Keratinocyte (primary cell): ENCODE results near the gene GRK6. TPM values are rescaled to one million over a fixed set of nuclear protein-coding genes. Genes with fewer than 3 reads are reported as not detected.

Experiments
- DNase-seq: peaks from one replicate; pipeline ENCODE4 v3.0.0-alpha.2; 2011; ENCODE audit warnings: low read depth, missing footprints, low spot score
- FAIRE-seq: peaks from 2 replicates; lab custom pipeline; 2011; peaks lifted over from hg19 to GRCh38; lab: Jason Lieb, UNC
- H2AFZ ChIP-seq: 2 replicates; pipeline ENCODE4 v1.6.0; 2012; ENCODE audit warnings: low read length, control low read depth, inconsistent platforms; ENCODE audit not compliant: control insufficient read depth
- H3K27ac ChIP-seq: 2 replicates; pipeline ENCODE4 v1.5.1; 2011; ENCODE audit warnings: low read length; ENCODE audit not compliant: control insufficient read depth, insufficient read depth
- H3K27me3 ChIP-seq: 3 replicates; pipeline ENCODE4 v1.6.0; 2011; ENCODE audit warnings: low read length; ENCODE audit not compliant: control insufficient read depth, insufficient read depth; ENCODE audit errors: extremely low read depth
- H3K36me3 ChIP-seq, 2 experiments: 2 replicates in 1 of 2; 3 replicates in 1 of 2; pipeline ENCODE4 v1.5.1; 2011; ENCODE audit warnings: low read length in 2 of 2, mild to moderate bottlenecking in 1 of 2; ENCODE audit not compliant: control insufficient read depth in 2 of 2, insufficient read depth in 2 of 2; ENCODE audit errors: extremely low read depth in 1 of 2
- H3K4me1 ChIP-seq: 3 replicates; pipeline ENCODE4 v1.5.1; 2011; ENCODE audit warnings: low read length; ENCODE audit not compliant: control insufficient read depth, insufficient read depth; ENCODE audit errors: extremely low read depth
- H3K4me2 ChIP-seq: 3 replicates; pipeline ENCODE4 v1.6.0; 2011; ENCODE audit warnings: low read depth, low read length; ENCODE audit not compliant: control insufficient read depth, insufficient read depth; ENCODE audit errors: extremely low read depth
- H3K4me3 ChIP-seq, 3 experiments: fragments of 200-600 bp in 1 of 3; sonication (generic) in 1 of 3; 2 replicates in 2 of 3; 3 replicates in 1 of 3; pipeline ENCODE4 v1.5.1; 2011 to 2016; ENCODE audit warnings: low read length in 3 of 3, mild to moderate bottlenecking in 3 of 3, control low read depth in 2 of 3, inconsistent platforms in 1 of 3, low read depth in 1 of 3, mixed read lengths in 1 of 3, mixed run types in 1 of 3, moderate library complexity in 1 of 3; ENCODE audit not compliant: control insufficient read depth in 2 of 3, insufficient read depth in 2 of 3; ENCODE audit errors: extremely low read depth in 1 of 3
- H3K79me2 ChIP-seq: 2 replicates; pipeline ENCODE4 v1.6.0; 2012; ENCODE audit warnings: low read length; ENCODE audit not compliant: control insufficient read depth, insufficient read depth
- H3K9ac ChIP-seq: 3 replicates; pipeline ENCODE4 v1.6.0; 2011; ENCODE audit warnings: low read length; ENCODE audit not compliant: control insufficient read depth, insufficient read depth; ENCODE audit errors: extremely low read depth
- H3K9me1 ChIP-seq: 3 replicates; pipeline ENCODE4 v1.6.0; 2011; ENCODE audit warnings: low read length; ENCODE audit not compliant: control insufficient read depth, insufficient read depth; ENCODE audit errors: extremely low read depth
- H3K9me3 ChIP-seq: 2 replicates; pipeline ENCODE4 v1.5.1; 2012; ENCODE audit warnings: low read depth, low read length; ENCODE audit not compliant: control insufficient read depth
- H4K20me1 ChIP-seq: 3 replicates; pipeline ENCODE4 v1.6.0; 2011; ENCODE audit warnings: low read length; ENCODE audit not compliant: control insufficient read depth, insufficient read depth; ENCODE audit errors: extremely low read depth
- EZH2 ChIP-seq: IDR thresholded peaks from one replicate; pipeline ENCODE4 v1.6.1; 2012; ENCODE audit warnings: inconsistent platforms, mild to moderate bottlenecking, low read length, moderate library complexity
- dilution Hi-C: fragments of 300-500 bp; cut with MboI; formaldehyde crosslinking; loops from one replicate; pipeline ENCODE4 v1.7.0; 2020; ENCODE audit warnings: low sequenced_read_pairs; ENCODE audit not compliant: extremely low pct_ligation_motif_present
- polyA plus RNA-seq, 5 experiments: library from polyadenylated mRNA; depleted of rRNA in 3 of 5; stranded (reverse) in 3 of 5; stranded (forward) in 1 of 5; unstranded in 1 of 5; fragments of >200 nt; gene quantifications; 1 replicate in 1 of 5; 2 replicates in 3 of 5; 3 replicates in 1 of 5; pipeline versions ENCODE4 v1.2.1 to v1.2.3, GENCODE V29; 2011 to 2012; ENCODE audit warnings: missing spikeins in 2 of 5, low read depth in 1 of 5, low replicate concordance in 1 of 5
- TF ChIP-seq, protein P1 (sequence below), 3 experiments: IDR thresholded peaks in 1 of 3; conservative IDR thresholded peaks in 1 of 3; optimal IDR thresholded peaks in 1 of 3; 2 replicates in 2 of 3; 3 replicates in 1 of 3; pipeline versions ENCODE3 to v1.5.1; 2011; ENCODE audit warnings: low read length in 3 of 3, mild to moderate bottlenecking in 3 of 3, moderate library complexity in 2 of 3, control low read depth in 1 of 3, inconsistent platforms in 1 of 3; ENCODE audit not compliant: insufficient read depth in 2 of 3; ENCODE audit errors: extremely low read depth in 1 of 3

GRK6 gene
- polyA plus RNA-seq, 1 donor (not counting 4 experiments of a cell fraction or from before 2014, with no cell fraction given) = 29.9 TPM

DNA sequence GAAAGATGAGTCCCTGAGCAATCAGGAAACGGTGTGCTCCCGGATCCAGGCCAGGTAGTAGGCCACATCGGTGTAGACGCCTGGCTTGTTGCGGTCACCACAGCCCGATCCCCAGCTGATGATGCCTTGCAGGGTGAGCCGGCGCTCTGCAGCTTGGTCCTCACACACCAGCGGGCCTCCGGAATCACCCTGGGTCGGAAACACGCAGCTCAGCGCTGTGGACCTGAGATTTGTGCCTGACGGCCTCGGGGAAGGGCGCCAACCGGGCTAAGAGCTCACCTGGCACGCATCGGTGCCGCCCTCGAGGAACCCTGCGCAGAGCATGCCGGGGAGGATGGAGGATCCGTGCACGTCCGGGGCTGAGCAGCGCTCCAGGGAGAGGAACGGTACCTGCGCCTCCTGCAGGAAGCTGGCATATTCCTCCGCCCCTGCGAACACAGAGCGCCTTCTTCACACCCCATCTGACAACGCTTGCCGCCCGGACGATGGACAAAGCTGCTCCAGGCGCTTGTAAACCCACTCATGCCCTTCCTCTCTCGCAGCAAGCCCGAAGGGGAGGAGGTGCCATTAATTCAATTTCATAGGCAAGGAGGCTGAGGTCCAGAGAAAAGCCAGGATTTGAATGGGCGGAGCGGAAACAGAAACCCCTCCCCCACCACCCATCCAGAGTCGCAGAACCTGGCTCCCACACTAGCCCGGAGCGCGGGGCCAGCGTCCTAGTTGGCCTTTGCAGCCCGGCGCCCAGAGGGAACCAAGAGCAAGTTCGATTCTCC is 24.0 kb upstream of the GRK6 start:
- Histone ChIP-seq H4K20me1 (no peaks in the 10 kb centered on the region), H3K27me3 (no peaks in the 10 kb centered on the region), H3K4me2 (peak overlapping the region; percentile 67), H3K9ac (peak overlapping the region; percentile 68), H3K4me1 (peaks cover 11% of the 10 kb centered on the region), H3K79me2 (no peaks in the 10 kb centered on the region), H3K27ac (peak overlapping the region; percentile 19), H3K36me3 (no peaks in the 10 kb centered on the region), H3K9me1 (no peaks in the 10 kb centered on the region), H3K9me3 (no peaks in the 10 kb centered on the region), H3K4me3 (peak overlapping the region; percentile 50 to 79 (median 71)), H2AFZ (peak overlapping the region; percentile 89)
- FAIRE-seq = peak; percentile 88
- TF ChIP-seq, protein P1, sequence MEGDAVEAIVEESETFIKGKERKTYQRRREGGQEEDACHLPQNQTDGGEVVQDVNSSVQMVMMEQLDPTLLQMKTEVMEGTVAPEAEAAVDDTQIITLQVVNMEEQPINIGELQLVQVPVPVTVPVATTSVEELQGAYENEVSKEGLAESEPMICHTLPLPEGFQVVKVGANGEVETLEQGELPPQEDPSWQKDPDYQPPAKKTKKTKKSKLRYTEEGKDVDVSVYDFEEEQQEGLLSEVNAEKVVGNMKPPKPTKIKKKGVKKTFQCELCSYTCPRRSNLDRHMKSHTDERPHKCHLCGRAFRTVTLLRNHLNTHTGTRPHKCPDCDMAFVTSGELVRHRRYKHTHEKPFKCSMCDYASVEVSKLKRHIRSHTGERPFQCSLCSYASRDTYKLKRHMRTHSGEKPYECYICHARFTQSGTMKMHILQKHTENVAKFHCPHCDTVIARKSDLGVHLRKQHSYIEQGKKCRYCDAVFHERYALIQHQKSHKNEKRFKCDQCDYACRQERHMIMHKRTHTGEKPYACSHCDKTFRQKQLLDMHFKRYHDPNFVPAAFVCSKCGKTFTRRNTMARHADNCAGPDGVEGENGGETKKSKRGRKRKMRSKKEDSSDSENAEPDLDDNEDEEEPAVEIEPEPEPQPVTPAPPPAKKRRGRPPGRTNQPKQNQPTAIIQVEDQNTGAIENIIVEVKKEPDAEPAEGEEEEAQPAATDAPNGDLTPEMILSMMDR (optimal IDR thresholded peaks at IDR 0.05 in 1 of 3, IDR thresholded peaks at IDR 0.05 in 1 of 3, conservative IDR thresholded peaks at IDR 0.05 in 1 of 3; ENCODE audit: extremely low read depth in 1 of 3, insufficient read depth in 2 of 3, low read length in 3 of 3) = peak in 2 of 3 experiments; percentile 74 to 82
- no peak for TF ChIP-seq EZH2
- DNase-seq = peak; percentile 44
- dilution Hi-C loops = no loop called here

DNA sequence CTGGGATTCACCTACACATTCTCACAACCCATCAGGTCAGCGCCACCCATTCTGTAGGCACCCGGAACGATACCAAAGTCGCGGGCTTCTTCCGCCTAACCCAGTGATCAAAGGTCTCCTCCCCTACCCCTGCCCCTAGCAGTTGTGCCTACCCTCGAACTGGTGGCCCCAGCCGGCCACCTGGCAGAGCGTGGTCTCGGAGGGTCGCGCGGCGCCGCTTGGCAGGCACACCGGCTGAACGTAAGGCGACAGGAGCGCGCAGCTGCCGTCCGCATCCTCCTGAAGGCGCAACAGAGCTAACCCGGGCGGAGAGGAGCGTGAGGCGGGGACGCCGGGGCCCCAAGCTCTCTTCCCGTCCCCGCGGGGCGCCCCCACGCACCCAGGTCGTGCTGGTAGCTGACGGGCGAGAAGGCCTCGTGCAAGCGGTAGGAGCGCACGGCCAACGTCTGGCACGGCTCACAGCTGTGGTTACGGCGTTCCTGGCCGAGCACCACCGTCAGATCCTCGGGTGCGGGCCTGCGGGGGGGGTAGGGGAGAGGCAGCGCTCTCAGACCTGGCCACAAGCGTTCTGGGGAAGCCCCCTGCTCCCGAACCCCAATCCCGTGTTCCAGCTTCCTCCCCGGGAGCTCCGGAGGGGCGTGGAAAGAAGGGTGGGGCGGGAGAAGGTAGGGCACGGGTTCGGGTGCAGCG is 23.2 kb upstream of the GRK6 start:
- no peaks in the 10 kb centered on the region for H3K9me3 ChIP-seq
- peak overlapping the region; percentile 68 for H3K9ac ChIP-seq
- H3K79me2 ChIP-seq = no peaks in the 10 kb centered on the region
- dilution Hi-C loops = no loop called here
- H3K4me3 ChIP-seq = peak overlapping the region; percentile 50 to 79 (median 71)
- FAIRE-seq = no peak
- no peaks in the 10 kb centered on the region for H3K9me1 ChIP-seq
- H3K4me1 ChIP-seq = peaks cover 11% of the 10 kb centered on the region
- no peaks in the 10 kb centered on the region for H3K36me3 ChIP-seq
- peak overlapping the region; percentile 67 for H3K4me2 ChIP-seq
- H2AFZ ChIP-seq = peak overlapping the region; percentile 89
- H3K27ac ChIP-seq = peak overlapping the region; percentile 19
- no peak for DNase-seq
- H3K27me3 ChIP-seq = no peaks in the 10 kb centered on the region
- no peaks in the 10 kb centered on the region for H4K20me1 ChIP-seq
- TF ChIP-seq EZH2 = no peak
- TF ChIP-seq, protein P1 (optimal IDR thresholded peaks at IDR 0.05 in 1 of 3, IDR thresholded peaks at IDR 0.05 in 1 of 3, conservative IDR thresholded peaks at IDR 0.05 in 1 of 3; ENCODE audit: extremely low read depth in 1 of 3, insufficient read depth in 2 of 3, low read length in 3 of 3) = peak in 1 of 3 experiments; percentile 15
